GM19372 (cell line): ENCODE measurements around the gene SGMS1.
"Not testable (repeated sequence)": the region's sequence is repeated elsewhere in the genome, so short reads cannot be mapped to it uniquely, and the experiment has no call there.

Source experiments
- ATAC-seq: cut with Tn5 transposase; IDR thresholded peaks from one replicate; pipeline ENCODE4 v1.9.1; 2021; ENCODE audit warnings: mild to moderate bottlenecking, low read depth, moderate library complexity; ENCODE audit not compliant: unreplicated experiment

Gene SGMS1

GRCh38 chr10:50355693-50356480, 267.9 kb downstream of the SGMS1 start:
- not testable (repeated sequence) for ATAC-seq

GRCh38 chr10:50351483-50352146, 272.1 kb downstream of the SGMS1 start:
- ATAC-seq = no peak

GRCh38 chr10:50350366-50350765, 273.4 kb downstream of the SGMS1 start:
- no peak for ATAC-seq

GRCh38 chr10:50349554-50349953, 274.2 kb downstream of the SGMS1 start:
- ATAC-seq = no peak

GRCh38 chr10:50347394-50347802, 276.4 kb downstream of the SGMS1 start:
- peak; percentile 94 for ATAC-seq

- peak; percentile 12 for ATAC-seq
Measured at GRCh38 chr10:50346942-50347341, 276.8 kb downstream of the SGMS1 start.

- no peak for ATAC-seq
Measured at GRCh38 chr10:50345545-50345944, 278.2 kb downstream of the SGMS1 start.

- ATAC-seq = no peak
Measured at GRCh38 chr10:50343702-50344331, 279.9 kb downstream of the SGMS1 start.

- no peak for ATAC-seq
Measured at GRCh38 chr10:50341987-50342386, 281.8 kb downstream of the SGMS1 start.

- no peak for ATAC-seq
Measured at GRCh38 chr10:50336140-50336539, 287.6 kb downstream of the SGMS1 start.

GRCh38 chr10:50335397-50335796, 288.4 kb downstream of the SGMS1 start:
- ATAC-seq = no peak

- ATAC-seq = no peak
Measured at GRCh38 chr10:50334273-50334672, 289.5 kb downstream of the SGMS1 start.

- ATAC-seq = no peak
Measured at GRCh38 chr10:50333872-50334271, 289.9 kb downstream of the SGMS1 start.

- no peak for ATAC-seq
Measured at GRCh38 chr10:50332108-50332842, 291.5 kb downstream of the SGMS1 start.

- ATAC-seq = no peak
Measured at GRCh38 chr10:50331486-50331885, 292.3 kb downstream of the SGMS1 start.

- no peak for ATAC-seq
Measured at GRCh38 chr10:50326757-50327701, 296.7 kb downstream of the SGMS1 start.

- no peak for ATAC-seq
Measured at GRCh38 chr10:50326172-50326555, 297.6 kb downstream of the SGMS1 start.

GRCh38 chr10:50325449-50326171, 298.1 kb downstream of the SGMS1 start:
- ATAC-seq = peak; percentile 67
